H9 (cell line): Measurements from ENCODE around the gene ZNF280A. TPM values are rescaled to one million over a fixed set of nuclear protein-coding genes. Genes with fewer than 3 reads are reported as not detected.

Experiments
- DNase-seq: peaks from one replicate; pipeline ENCODE4 v3.0.0-alpha.2; 2017
- H2AFZ ChIP-seq: one replicate; pipeline ENCODE4 v1.6.1; 2013; ENCODE audit warnings: mild to moderate bottlenecking, low read length, control low read depth, moderate library complexity
- H2AK5ac ChIP-seq: 2 replicates; pipeline ENCODE4 v1.6.1; 2013; ENCODE audit warnings: low read length, control low read depth, mixed read lengths; ENCODE audit not compliant: insufficient read length
- H2BK120ac ChIP-seq: one replicate; pipeline ENCODE4 v1.6.1; 2013; ENCODE audit warnings: low read depth, mild to moderate bottlenecking, low read length, control low read depth, inconsistent platforms; ENCODE audit not compliant: poor library complexity, severe bottlenecking
- H2BK12ac ChIP-seq: 2 replicates; pipeline ENCODE4 v1.6.1; 2013; ENCODE audit warnings: low read length, control low read depth, mixed read lengths, low read depth; ENCODE audit not compliant: insufficient read length
- H2BK15ac ChIP-seq: 2 replicates; pipeline ENCODE4 v1.6.1; 2013; ENCODE audit warnings: low read depth, low read length, control low read depth
- H2BK20ac ChIP-seq: one replicate; pipeline ENCODE4 v1.6.1; 2013; ENCODE audit warnings: low read depth, mild to moderate bottlenecking, low read length, control low read depth, inconsistent platforms; ENCODE audit not compliant: poor library complexity, severe bottlenecking
- H2BK5ac ChIP-seq: 2 replicates; pipeline ENCODE4 v1.6.1; 2013; ENCODE audit warnings: low read length, control low read depth, mixed read lengths; ENCODE audit not compliant: insufficient read length
- H3K14ac ChIP-seq: 2 replicates; pipeline ENCODE4 v1.6.1; 2013; ENCODE audit warnings: low read length, control low read depth; ENCODE audit not compliant: insufficient read depth
- H3K18ac ChIP-seq: 2 replicates; pipeline ENCODE4 v1.6.1; 2013; ENCODE audit warnings: low read depth, mild to moderate bottlenecking, mixed read lengths, low read length, control low read depth; ENCODE audit not compliant: insufficient read length
- H3K23ac ChIP-seq: 2 replicates; pipeline ENCODE4 v1.6.1; 2013; ENCODE audit warnings: low read length, control low read depth, mixed read lengths, low read depth; ENCODE audit not compliant: insufficient read length
- H3K23me2 ChIP-seq: 2 replicates; pipeline ENCODE4 v1.6.1; 2013; ENCODE audit warnings: low read depth, mild to moderate bottlenecking, mixed read lengths, low read length, control low read depth; ENCODE audit not compliant: insufficient read length, poor library complexity, severe bottlenecking
- H3K27ac ChIP-seq: 2 replicates; pipeline ENCODE4 v1.5.1; 2013; ENCODE audit warnings: low read length, control low read depth, mixed read lengths, low read depth; ENCODE audit not compliant: insufficient read length
- H3K27me3 ChIP-seq: 2 replicates; pipeline ENCODE4 v1.6.1; 2013; ENCODE audit warnings: low read length, control low read depth, inconsistent platforms; ENCODE audit not compliant: insufficient read depth
- H3K4ac ChIP-seq: 2 replicates; pipeline ENCODE4 v1.6.1; 2013; ENCODE audit warnings: low read depth, mild to moderate bottlenecking, control low read depth, inconsistent platforms, low read length, moderate library complexity
- H3K4me1 ChIP-seq: 2 replicates; pipeline ENCODE4 v1.6.1; 2013; ENCODE audit warnings: low read length, control low read depth, inconsistent platforms; ENCODE audit not compliant: insufficient read depth
- H3K4me2 ChIP-seq: 2 replicates; pipeline ENCODE4 v1.6.1; 2013; ENCODE audit warnings: low read length, control low read depth, mixed read lengths; ENCODE audit not compliant: insufficient read length, insufficient read depth
- H3K56ac ChIP-seq: 2 replicates; pipeline ENCODE4 v1.6.1; 2013; ENCODE audit warnings: low read depth, mild to moderate bottlenecking, mixed read lengths, low read length, control low read depth; ENCODE audit not compliant: insufficient read length
- H3K79me1 ChIP-seq: 2 replicates; pipeline ENCODE4 v1.6.1; 2013; ENCODE audit warnings: low read depth, mild to moderate bottlenecking, moderate library complexity, low read length, control low read depth, inconsistent platforms; ENCODE audit not compliant: insufficient read depth, poor library complexity, severe bottlenecking
- H3K79me2 ChIP-seq: 2 replicates; pipeline ENCODE4 v1.6.1; 2013; ENCODE audit warnings: low read length, control low read depth, inconsistent platforms; ENCODE audit not compliant: insufficient read depth
- H3K9ac ChIP-seq: 2 replicates; pipeline ENCODE4 v1.6.1; 2013; ENCODE audit warnings: low read length, control low read depth, mixed read lengths; ENCODE audit not compliant: insufficient read length; ENCODE audit errors: extremely low read depth
- H3K9me3 ChIP-seq: one replicate; pipeline ENCODE4 v1.6.1; 2013; ENCODE audit warnings: low read depth, low read length, inconsistent platforms; ENCODE audit not compliant: control insufficient read depth
- H3T11ph ChIP-seq: one replicate; pipeline ENCODE4 v1.6.1; 2013; ENCODE audit warnings: mild to moderate bottlenecking, low read length, control low read depth, inconsistent platforms
- H4K20me1 ChIP-seq: one replicate; pipeline ENCODE4 v1.6.1; 2013; ENCODE audit not compliant: control insufficient read depth, insufficient read length, insufficient read depth
- H4K5ac ChIP-seq: 2 replicates; pipeline ENCODE4 v1.6.1; 2013; ENCODE audit warnings: low read depth, mild to moderate bottlenecking, mixed read lengths, low read length, control low read depth; ENCODE audit not compliant: insufficient read length
- H4K8ac ChIP-seq: replicated peaks from 2 replicates; pipeline ENCODE4 v1.6.1; 2013; ENCODE audit warnings: low read length, control low read depth, mixed read lengths, low read depth; ENCODE audit not compliant: insufficient read length
- H4K91ac ChIP-seq: 2 replicates; pipeline ENCODE4 v1.6.1; 2013; ENCODE audit warnings: low read depth, mild to moderate bottlenecking, moderate library complexity, mixed read lengths, low read length, control low read depth; ENCODE audit not compliant: insufficient read length
- H3K27ac Mint-ChIP-seq, 3 experiments: 2 replicates in 2 of 3; 3 replicates in 1 of 3; pipeline ENCODE4 v1.8.0; 2020 to 2021; ENCODE audit warnings: mixed read lengths in 3 of 3, mild to moderate bottlenecking in 1 of 3, moderate library complexity in 1 of 3
- H3K27me3 Mint-ChIP-seq: 2 replicates; pipeline ENCODE4 v1.8.0; 2021; ENCODE audit warnings: low read depth, mild to moderate bottlenecking, moderate library complexity, mixed read lengths
- H3K36me3 Mint-ChIP-seq, 3 experiments: 2 replicates in 2 of 3; 3 replicates in 1 of 3; pipeline ENCODE4 v1.8.0; 2020 to 2021; ENCODE audit warnings: low read depth in 3 of 3, mixed read lengths in 3 of 3; ENCODE audit not compliant: insufficient read depth in 1 of 3
- H3K4me1 Mint-ChIP-seq, 2 experiments: 2 replicates each; pipeline ENCODE4 v1.8.0; 2020; ENCODE audit warnings: mixed read lengths in 2 of 2
- H3K4me3 Mint-ChIP-seq, 2 experiments: 2 replicates in 1 of 2; 3 replicates in 1 of 2; pipeline ENCODE4 v1.8.0; 2020 to 2021; ENCODE audit warnings: mild to moderate bottlenecking in 2 of 2, mixed read lengths in 2 of 2, moderate library complexity in 1 of 2
- H3K9me3 Mint-ChIP-seq, 2 experiments: 2 replicates in 1 of 2; 3 replicates in 1 of 2; pipeline ENCODE4 v1.8.0; 2020; ENCODE audit warnings: mild to moderate bottlenecking in 2 of 2, mixed read lengths in 2 of 2, moderate library complexity in 1 of 2
- WGBS: extraction: QIAGEN DNeasy Blood & Tissue Kit; methylation state at CpG from one replicate; pipeline ENCODE4 v1.1.7; 2013; ENCODE audit warnings: missing lambda C conversion rate, low lambda C conversion rate, mixed read lengths; ENCODE audit not compliant: insufficient read length; ENCODE audit errors: extremely low coverage; 5-methylcytosine and 5-hydroxymethylcytosine counted together
- total RNA-seq: library from RNA; stranded (reverse); gene quantifications from 2 replicates; pipeline ENCODE4 v1.2.1, GENCODE V29; 2021
- TF ChIP-seq, protein P1 (sequence below): fragments of 200-600 bp; sonication (generic); conservative IDR thresholded peaks from 3 replicates; pipeline ENCODE4 v1.8.0; 2021; ENCODE audit warnings: antibody characterized with exemption, mild to moderate bottlenecking

The ZNF280A gene
- total RNA-seq, 1 experiment from 2014 or later = 0.13 TPM

GRCh38 chr22:22486132-22486899 lies 33.8 kb downstream of the ZNF280A start:
- TF ChIP-seq, protein P1, sequence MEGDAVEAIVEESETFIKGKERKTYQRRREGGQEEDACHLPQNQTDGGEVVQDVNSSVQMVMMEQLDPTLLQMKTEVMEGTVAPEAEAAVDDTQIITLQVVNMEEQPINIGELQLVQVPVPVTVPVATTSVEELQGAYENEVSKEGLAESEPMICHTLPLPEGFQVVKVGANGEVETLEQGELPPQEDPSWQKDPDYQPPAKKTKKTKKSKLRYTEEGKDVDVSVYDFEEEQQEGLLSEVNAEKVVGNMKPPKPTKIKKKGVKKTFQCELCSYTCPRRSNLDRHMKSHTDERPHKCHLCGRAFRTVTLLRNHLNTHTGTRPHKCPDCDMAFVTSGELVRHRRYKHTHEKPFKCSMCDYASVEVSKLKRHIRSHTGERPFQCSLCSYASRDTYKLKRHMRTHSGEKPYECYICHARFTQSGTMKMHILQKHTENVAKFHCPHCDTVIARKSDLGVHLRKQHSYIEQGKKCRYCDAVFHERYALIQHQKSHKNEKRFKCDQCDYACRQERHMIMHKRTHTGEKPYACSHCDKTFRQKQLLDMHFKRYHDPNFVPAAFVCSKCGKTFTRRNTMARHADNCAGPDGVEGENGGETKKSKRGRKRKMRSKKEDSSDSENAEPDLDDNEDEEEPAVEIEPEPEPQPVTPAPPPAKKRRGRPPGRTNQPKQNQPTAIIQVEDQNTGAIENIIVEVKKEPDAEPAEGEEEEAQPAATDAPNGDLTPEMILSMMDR = no peak
- no peak overlapping the region for H2BK5ac ChIP-seq
- no peak overlapping the region for H3K9ac ChIP-seq

More at GRCh38 chr22:22486132-22486899, 33.8 kb downstream of the ZNF280A start:
- no peak overlapping the region for H3K4me2 ChIP-seq
- Mint-ChIP-seq H3K36me3 (peaks cover 29 to 45% (median 40%) of the 10 kb centered on the region in 3 experiments; a peak in 6 of 7 replicates), H3K4me3 (no peak overlapping the region), H3K4me1 (peaks cover 2 to 3% of the 10 kb centered on the region in 2 experiments; a peak in 2 of 4 replicates), H3K27ac (peak overlapping the region in 1 of 3 experiments; percentile 76; a peak in 1 of 7 replicates), H3K9me3 (no peaks in the 10 kb centered on the region), H3K27me3 (peaks cover 59% of the 10 kb centered on the region)
- H4K91ac ChIP-seq = no peak overlapping the region
- no peak overlapping the region for H2AFZ ChIP-seq
- no peak for DNase-seq
- no peak overlapping the region for H4K8ac ChIP-seq
- no peak overlapping the region for H3K56ac ChIP-seq
- H3K79me1 ChIP-seq = no peaks in the 10 kb centered on the region
- no peak overlapping the region for H4K5ac ChIP-seq
- H3K4me1 ChIP-seq = no peaks in the 10 kb centered on the region
- no peak overlapping the region for H3T11ph ChIP-seq
- no peak overlapping the region for H2BK15ac ChIP-seq
- H4K20me1 ChIP-seq = no peaks in the 10 kb centered on the region
- H2AK5ac ChIP-seq = no peak overlapping the region
- no peak overlapping the region for H2BK12ac ChIP-seq
- H3K27me3 ChIP-seq = no peaks in the 10 kb centered on the region
- WGBS = no CpG with 5 or more reads among the region's 4 CpGs
- H2BK120ac ChIP-seq = no peak overlapping the region
- no peak overlapping the region for H2BK20ac ChIP-seq
- H3K23me2 ChIP-seq = no peaks in the 10 kb centered on the region
- no peak overlapping the region for H3K14ac ChIP-seq
- H3K27ac ChIP-seq = peak overlapping the region; percentile 7
- no peaks in the 10 kb centered on the region for H3K79me2 ChIP-seq
- no peak overlapping the region for H3K23ac ChIP-seq
- H3K4ac ChIP-seq = no peak overlapping the region
- H3K9me3 ChIP-seq = no peaks in the 10 kb centered on the region
- no peak overlapping the region for H3K18ac ChIP-seq
